Measurements from ENCODE around the gene HTR2A. TPM values are rescaled to one million over a fixed set of nuclear protein-coding genes. Genes with fewer than 3 reads are reported as not detected.

HTR2A gene
- total RNA-seq = not detected in 2 replicates
- long read RNA-seq = 0 reads

GRCh38 chr13:46896341-46897137 is at the start of gene HTR2A:
Gene HTR2A, minus strand, starts transcription at chr13:46897053. Its CDS starts 1,147 bp downstream, at chr13:46895906.
- Mint-ChIP-seq H3K4me3 (ENCODE audit: unreplicated experiment) (peak within 1 kb of the TSS; percentile 56), H3K4me1 (ENCODE audit: unreplicated experiment) (peaks cover 15% of the 10 kb centered on the region), H3K9me3 (ENCODE audit: unreplicated experiment) (no peaks in the 10 kb centered on the region), H3K27me3 (ENCODE audit: unreplicated experiment) (peaks cover 70% of the 10 kb centered on the region), H3K27ac (ENCODE audit: unreplicated experiment) (no peak within 1 kb of the TSS), H3K36me3 (ENCODE audit: unreplicated experiment) (no peaks in the 10 kb centered on the region)
- DNase-seq (ENCODE audit: extremely low spot score, unreplicated experiment) = no peak
- TF ChIP-seq CTCF (IDR thresholded peaks at IDR 0.05) = no peak

GRCh38 chr13:46936525-46936924 is 39.7 kb upstream of the HTR2A start:
- no peak for DNase-seq (ENCODE audit: extremely low spot score, unreplicated experiment)
- Mint-ChIP-seq H3K4me1 (ENCODE audit: unreplicated experiment) (no peaks in the 10 kb centered on the region), H3K27ac (ENCODE audit: unreplicated experiment) (no peak overlapping the region), H3K4me3 (ENCODE audit: unreplicated experiment) (no peak overlapping the region), H3K27me3 (ENCODE audit: unreplicated experiment) (peaks cover 4% of the 10 kb centered on the region), H3K36me3 (ENCODE audit: unreplicated experiment) (no peaks in the 10 kb centered on the region), H3K9me3 (ENCODE audit: unreplicated experiment) (peaks cover 7% of the 10 kb centered on the region)
- no peak for TF ChIP-seq CTCF (IDR thresholded peaks at IDR 0.05)

GRCh38 chr13:46934749-46935148 is 37.9 kb upstream of the HTR2A start:
- no peaks in the 10 kb centered on the region for H3K4me1 Mint-ChIP-seq (ENCODE audit: unreplicated experiment)
- H3K9me3 Mint-ChIP-seq (ENCODE audit: unreplicated experiment) = peaks cover 10% of the 10 kb centered on the region

GRCh38 chr13:46926916-46927590 is 30.2 kb upstream of the HTR2A start:
- Mint-ChIP-seq H3K27me3 (ENCODE audit: unreplicated experiment) (no peaks in the 10 kb centered on the region), H3K27ac (ENCODE audit: unreplicated experiment) (no peak overlapping the region), H3K4me3 (ENCODE audit: unreplicated experiment) (no peak overlapping the region), H3K4me1 (ENCODE audit: unreplicated experiment) (no peaks in the 10 kb centered on the region), H3K9me3 (ENCODE audit: unreplicated experiment) (peaks cover 3% of the 10 kb centered on the region), H3K36me3 (ENCODE audit: unreplicated experiment) (no peaks in the 10 kb centered on the region)
- no peak for DNase-seq (ENCODE audit: extremely low spot score, unreplicated experiment)
- no peak for TF ChIP-seq CTCF (IDR thresholded peaks at IDR 0.05)

More at GRCh38 chr13:46934749-46935148, 37.9 kb upstream of the HTR2A start:
- no peak overlapping the region for H3K4me3 Mint-ChIP-seq (ENCODE audit: unreplicated experiment)
- H3K36me3 Mint-ChIP-seq (ENCODE audit: unreplicated experiment) = no peaks in the 10 kb centered on the region
- no peak for TF ChIP-seq CTCF (IDR thresholded peaks at IDR 0.05)
- no peak overlapping the region for H3K27ac Mint-ChIP-seq (ENCODE audit: unreplicated experiment)
- peaks cover 4% of the 10 kb centered on the region for H3K27me3 Mint-ChIP-seq (ENCODE audit: unreplicated experiment)
- DNase-seq (ENCODE audit: extremely low spot score, unreplicated experiment) = no peak

GRCh38 chr13:46925486-46925885 is 28.6 kb upstream of the HTR2A start:
- Mint-ChIP-seq H3K4me1 (ENCODE audit: unreplicated experiment) (no peaks in the 10 kb centered on the region), H3K27ac (ENCODE audit: unreplicated experiment) (no peak overlapping the region), H3K36me3 (ENCODE audit: unreplicated experiment) (no peaks in the 10 kb centered on the region), H3K9me3 (ENCODE audit: unreplicated experiment) (no peaks in the 10 kb centered on the region), H3K27me3 (ENCODE audit: unreplicated experiment) (no peaks in the 10 kb centered on the region), H3K4me3 (ENCODE audit: unreplicated experiment) (no peak overlapping the region)
- TF ChIP-seq CTCF (IDR thresholded peaks at IDR 0.05) = no peak
- no peak for DNase-seq (ENCODE audit: extremely low spot score, unreplicated experiment)
